HepG2 (cell line): Measurements from ENCODE around the gene NABP2. TPM values are rescaled to one million over a fixed set of nuclear protein-coding genes. Genes with fewer than 3 reads are reported as not detected.

ENCODE experiments used
- CREM ChIP-seq, 2 experiments: sonication (generic) in 1 of 2; formaldehyde crosslinking in 1 of 2; IDR thresholded peaks; 2 replicates each; pipeline versions ENCODE4 v1.4.0 to v1.6.1; 2016 to 2020; ENCODE audit warnings: antibody characterized with exemption in 1 of 2, mild to moderate bottlenecking in 1 of 2, missing genetic modification reagents in 1 of 2
- ELF3 ChIP-seq: IDR thresholded peaks from 2 replicates; pipeline ENCODE4 v1.6.1; 2016; ENCODE audit warnings: missing genetic modification reagents, missing compliant biosample characterization
- FOXK1 ChIP-seq: sonication (generic); formaldehyde crosslinking; IDR thresholded peaks from 2 replicates; pipeline ENCODE4 v1.4.0; 2020; ENCODE audit warnings: low read depth, missing genetic modification reagents, borderline replicate concordance
- GATAD1 ChIP-seq: IDR thresholded peaks from 2 replicates; pipeline ENCODE4 v1.6.1; 2016; ENCODE audit warnings: missing genetic modification reagents, missing compliant biosample characterization
- JARID2 ChIP-seq: sonication (generic); formaldehyde crosslinking; IDR thresholded peaks from 2 replicates; pipeline ENCODE4 v1.8.1; 2023; ENCODE audit warnings: missing genetic modification reagents, inconsistent platforms; ENCODE audit not compliant: insufficient replicate concordance
- JUN ChIP-seq: sonication (generic); formaldehyde crosslinking; IDR thresholded peaks from 2 replicates; pipeline ENCODE4 v1.4.0; 2020; ENCODE audit warnings: mild to moderate bottlenecking, missing genetic modification reagents
- POLR2A ChIP-seq, 2 experiments: IDR thresholded peaks; 2 replicates each; pipeline ENCODE4 v1.6.1; 2011; ENCODE audit warnings: low read depth in 2 of 2, low read length in 2 of 2, mild to moderate bottlenecking in 1 of 2, moderate library complexity in 1 of 2; ENCODE audit not compliant: insufficient read depth in 1 of 2
- RNF219 ChIP-seq: sonication (generic); formaldehyde crosslinking; IDR thresholded peaks from 2 replicates; pipeline ENCODE4 v1.5.0; 2020; ENCODE audit warnings: mild to moderate bottlenecking, missing genetic modification reagents
- SP1 ChIP-seq, 2 experiments: fragments of 450-650 bp in 1 of 2; sonication (generic) in 1 of 2; formaldehyde crosslinking in 1 of 2; IDR thresholded peaks; 2 replicates each; pipeline versions ENCODE4 v1.4.0 to v1.6.1; 2016 to 2020; ENCODE audit warnings: missing genetic modification reagents in 1 of 2
- TEAD2 ChIP-seq: sonication (generic); formaldehyde crosslinking; IDR thresholded peaks from 2 replicates; pipeline ENCODE4 v1.9.0; 2021; ENCODE audit warnings: missing genetic modification reagents
- UBTF ChIP-seq: sonication (generic); formaldehyde crosslinking; IDR thresholded peaks from 2 replicates; pipeline ENCODE4 v1.4.0; 2020; ENCODE audit warnings: mild to moderate bottlenecking, missing genetic modification reagents
- ZFP1 ChIP-seq: IDR thresholded peaks from 2 replicates; pipeline ENCODE4 v1.6.1; 2016
- ZFY ChIP-seq: sonication (generic); formaldehyde crosslinking; IDR thresholded peaks from 2 replicates; pipeline ENCODE4 v1.4.0; 2020; ENCODE audit warnings: missing genetic modification reagents
- ZNF230 ChIP-seq: sonication (generic); formaldehyde crosslinking; IDR thresholded peaks from 2 replicates; pipeline ENCODE4 v1.4.0; 2020; ENCODE audit warnings: mild to moderate bottlenecking, missing genetic modification reagents
- ZNF30 ChIP-seq: sonication (generic); formaldehyde crosslinking; IDR thresholded peaks from 2 replicates; pipeline ENCODE4 v1.5.0; 2020; ENCODE audit warnings: mild to moderate bottlenecking, missing genetic modification reagents
- ZNF329 ChIP-seq: sonication (generic); formaldehyde crosslinking; IDR thresholded peaks from 2 replicates; pipeline ENCODE4 v1.9.0; 2021; ENCODE audit warnings: low read depth, mild to moderate bottlenecking, missing genetic modification reagents
- ZNF431 ChIP-seq: sonication (generic); formaldehyde crosslinking; IDR thresholded peaks from 2 replicates; pipeline ENCODE4 v1.9.0; 2022; ENCODE audit warnings: missing genetic modification reagents, low read depth, mild to moderate bottlenecking, borderline replicate concordance
- ZNF44 ChIP-seq: sonication (generic); formaldehyde crosslinking; IDR thresholded peaks from 2 replicates; pipeline ENCODE4 v1.5.1; 2020; ENCODE audit warnings: mild to moderate bottlenecking, missing genetic modification reagents
- ZNF616 ChIP-seq: sonication (generic); formaldehyde crosslinking; IDR thresholded peaks from 2 replicates; pipeline ENCODE4 v1.5.0; 2020; ENCODE audit warnings: low read depth, mild to moderate bottlenecking, missing genetic modification reagents
- ZNF691 ChIP-seq: sonication (generic); formaldehyde crosslinking; IDR thresholded peaks from 2 replicates; pipeline ENCODE4 v1.4.0; 2020; ENCODE audit warnings: missing genetic modification reagents, low read depth, mild to moderate bottlenecking, borderline replicate concordance
- polyA plus RNA-seq, 8 experiments: library from polyadenylated mRNA; depleted of rRNA in 3 of 8; stranded (reverse) in 7 of 8; unstranded in 1 of 8; fragments of >200 nt; fragmentation: Illumina TruSeq in 4 of 8; extraction: Trizol in 4 of 8; gene quantifications; 2 replicates each; pipeline versions ENCODE4 v1.2.1 to v1.2.3, GENCODE V29; 2011 to 2016; ENCODE audit warnings: low read depth in 4 of 8, missing spikeins in 1 of 8, mixed read lengths in 1 of 8; ENCODE audit not compliant: insufficient read depth in 1 of 8
- total RNA-seq, 5 experiments: library from RNA; depleted of rRNA; stranded (reverse); fragments of >200 nt; fragmentation: Illumina TruSeq; extraction: Trizol; gene quantifications; 2 replicates each; pipeline ENCODE4 v1.2.3, GENCODE V29; 2016; ENCODE audit warnings: low read depth in 1 of 5
- TF ChIP-seq, protein P1 (sequence below), 2 experiments: sonication (generic) in 1 of 2; formaldehyde crosslinking in 1 of 2; IDR thresholded peaks; 2 replicates each; pipeline versions ENCODE4 v1.5.1 to v1.6.1; 2011 to 2020; ENCODE audit warnings: borderline replicate concordance in 1 of 2, low read depth in 1 of 2, low read length in 1 of 2, mild to moderate bottlenecking in 1 of 2, missing genetic modification reagents in 1 of 2, moderate library complexity in 1 of 2

NABP2 gene
- total and polyA plus RNA-seq, 2 of the 13 experiments (the other 11 are each of a cell fraction or from before 2014, with no cell fraction given) = 33.2 to 35.5 TPM

- TF ChIP-seq SP1 (IDR thresholded peaks at IDR 0.05) = no peak
- peak; percentile 30; the same call in 1 of the 2 replicates for TF ChIP-seq SP1 (CRISPR knock-in tag; IDR thresholded peaks at IDR 0.05)
- 0 out of 2 replicates have a peak, but pooled peaks have one; percentile 36 for TF ChIP-seq ZFP1 (CRISPR knock-in tag)
- TF ChIP-seq ZFY (CRISPR knock-in tag) = peak; percentile 90
- no peak for TF ChIP-seq ZNF329 (CRISPR knock-in tag)
- no peak for TF ChIP-seq JARID2 (CRISPR knock-in tag)
- no peak for TF ChIP-seq TEAD2 (CRISPR knock-in tag)
- 0 out of 2 replicates have a peak, but pooled peaks have one; percentile 48 for TF ChIP-seq ZNF30 (CRISPR knock-in tag)
- peak; percentile 54 for TF ChIP-seq GATAD1 (CRISPR knock-in tag)
- no peak for TF ChIP-seq ZNF616
- TF ChIP-seq, protein P1, sequence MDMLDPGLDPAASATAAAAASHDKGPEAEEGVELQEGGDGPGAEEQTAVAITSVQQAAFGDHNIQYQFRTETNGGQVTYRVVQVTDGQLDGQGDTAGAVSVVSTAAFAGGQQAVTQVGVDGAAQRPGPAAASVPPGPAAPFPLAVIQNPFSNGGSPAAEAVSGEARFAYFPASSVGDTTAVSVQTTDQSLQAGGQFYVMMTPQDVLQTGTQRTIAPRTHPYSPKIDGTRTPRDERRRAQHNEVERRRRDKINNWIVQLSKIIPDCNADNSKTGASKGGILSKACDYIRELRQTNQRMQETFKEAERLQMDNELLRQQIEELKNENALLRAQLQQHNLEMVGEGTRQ (IDR thresholded peaks at IDR 0.05; ENCODE audit: low read depth, low read length) = 0 out of 2 replicates have a peak, but pooled peaks have one; percentile 12
- TF ChIP-seq, protein P1 (CRISPR knock-in tag; IDR thresholded peaks at IDR 0.05; ENCODE audit: borderline replicate concordance) = no peak
- TF ChIP-seq JUN (CRISPR knock-in tag) = 0 out of 2 replicates have a peak, but pooled peaks have one; percentile 52
- TF ChIP-seq ZNF431 (CRISPR knock-in tag) = 0 out of 2 replicates have a peak, but pooled peaks have one; percentile 27
- TF ChIP-seq POLR2A (IDR thresholded peaks at IDR 0.05; ENCODE audit: insufficient read depth in 1 of 2, low read depth in 2 of 2, low read length in 2 of 2) = peak; percentile 90 to 92
- peak; percentile 92 for TF ChIP-seq UBTF (CRISPR knock-in tag)
- peak; percentile 66; the same call in 1 of the 2 replicates for TF ChIP-seq ZNF230
- 0 out of 2 replicates have a peak, but pooled peaks have one; percentile 22 for TF ChIP-seq ZNF691 (CRISPR knock-in tag)
- TF ChIP-seq FOXK1 (CRISPR knock-in tag) = peak; percentile 80; the same call in 1 of the 2 replicates
- TF ChIP-seq CREM (IDR thresholded peaks at IDR 0.05) = peak; percentile 76
- TF ChIP-seq CREM (CRISPR knock-in tag; IDR thresholded peaks at IDR 0.05) = no peak
- no peak for TF ChIP-seq RNF219 (CRISPR knock-in tag)
- 0 out of 2 replicates have a peak, but pooled peaks have one; percentile 72 for TF ChIP-seq ZNF44
- peak; percentile 76; the same call in 1 of the 2 replicates for TF ChIP-seq ELF3 (CRISPR knock-in tag)
These were observed 42.7 kb downstream of the NABP2 start, which contains the start of gene COQ10A (continued) for GRCh38 chr12:56266693-56267442.
